ENCODE results near the gene ANKRD40.
"Not testable (repeated sequence)": the region's sequence is repeated elsewhere in the genome, so short reads cannot be mapped to it uniquely, and the experiment has no call there.

The ANKRD40 gene

GRCh38 chr17:50686494-50687199 lies 21.1 kb downstream of the ANKRD40 start:
- DNase-seq (ENCODE audit: low read depth in 3 of 3), result no peak

- no peak for DNase-seq (ENCODE audit: low read depth in 3 of 3)
Observed at GRCh38 chr17:50685691-50686493, 21.8 kb downstream of the ANKRD40 start.

- DNase-seq (ENCODE audit: low read depth in 3 of 3), result no peak
Observed at GRCh38 chr17:50685334-50685665, 22.4 kb downstream of the ANKRD40 start.

- no peak for DNase-seq (ENCODE audit: low read depth in 3 of 3)
Observed at GRCh38 chr17:50684612-50685333, 22.9 kb downstream of the ANKRD40 start.

- no peak for DNase-seq (ENCODE audit: low read depth in 3 of 3)
Observed at GRCh38 chr17:50684288-50684611, 23.5 kb downstream of the ANKRD40 start.

GRCh38 chr17:50683434-50684287 lies 24.1 kb downstream of the ANKRD40 start:
- DNase-seq (ENCODE audit: low read depth in 3 of 3), result no peak

GRCh38 chr17:50682938-50683337 lies 24.8 kb downstream of the ANKRD40 start:
- DNase-seq (ENCODE audit: low read depth in 3 of 3), result no peak

GRCh38 chr17:50682441-50682840 lies 25.3 kb downstream of the ANKRD40 start:
- no peak for DNase-seq (ENCODE audit: low read depth in 3 of 3)

GRCh38 chr17:50681263-50682200 lies 26.2 kb downstream of the ANKRD40 start:
- DNase-seq (ENCODE audit: low read depth in 3 of 3), result no peak

- DNase-seq (ENCODE audit: low read depth in 3 of 3), result not testable (repeated sequence)
Observed at GRCh38 chr17:50680543-50681262, 27.0 kb downstream of the ANKRD40 start.

GRCh38 chr17:50680126-50680525 lies 27.6 kb downstream of the ANKRD40 start:
- DNase-seq (ENCODE audit: low read depth in 3 of 3), result no peak

- DNase-seq (ENCODE audit: low read depth in 3 of 3), result no peak
Observed at GRCh38 chr17:50679008-50679544, 28.6 kb downstream of the ANKRD40 start.

- no peak for DNase-seq (ENCODE audit: low read depth in 3 of 3)
Observed at GRCh38 chr17:50677851-50678375, 29.8 kb downstream of the ANKRD40 start.

GRCh38 chr17:50676065-50676975 lies 31.4 kb downstream of the ANKRD40 start:
- DNase-seq (ENCODE audit: low read depth in 3 of 3), result no peak

GRCh38 chr17:50675627-50676026 lies 32.1 kb downstream of the ANKRD40 start:
- no peak for DNase-seq (ENCODE audit: low read depth in 3 of 3)

GRCh38 chr17:50675190-50675589 lies 32.5 kb downstream of the ANKRD40 start:
- no peak for DNase-seq (ENCODE audit: low read depth in 3 of 3)

- no peak for DNase-seq (ENCODE audit: low read depth in 3 of 3)
Observed at GRCh38 chr17:50672831-50673551, 34.7 kb downstream of the ANKRD40 start.

- no peak for DNase-seq (ENCODE audit: low read depth in 3 of 3)
Observed at GRCh38 chr17:50672071-50672470, 35.6 kb downstream of the ANKRD40 start.
